Naive B cell (primary cell): ENCODE data around the gene PTHLH. TPM values are rescaled to one million over a fixed set of nuclear protein-coding genes. Genes with fewer than 3 reads are reported as not detected.

Experiments
- ATAC-seq, 2 donors: fragments of 150-1000 bp; cut with Tn5 transposase; 2 replicates each; pipeline ENCODE4 v1.10.0; 2021; ENCODE audit warnings: low read depth in 2 of 2, mild to moderate bottlenecking in 2 of 2, moderate library complexity in 2 of 2
- DNase-seq: peaks from one replicate; pipeline ENCODE4 v3.0.0; 2022
- H3K27ac Mint-ChIP-seq, 6 donors: one replicate each; pipeline ENCODE4 v1.8.0; 2020 to 2022; ENCODE audit warnings: mild to moderate bottlenecking in 6 of 6, mixed read lengths in 6 of 6, moderate library complexity in 5 of 6, inconsistent platforms in 2 of 6
- H3K27me3 Mint-ChIP-seq, 3 donors: one replicate each; pipeline ENCODE4 v1.8.0; 2021 to 2022; ENCODE audit warnings: mixed read lengths in 3 of 3, mild to moderate bottlenecking in 1 of 3
- H3K36me3 Mint-ChIP-seq, 2 donors: one replicate each; pipeline ENCODE4 v1.8.0; 2020 to 2022; ENCODE audit warnings: mixed read lengths in 2 of 2, inconsistent platforms in 1 of 2, mild to moderate bottlenecking in 1 of 2
- H3K4me1 Mint-ChIP-seq, 3 donors: one replicate each; pipeline ENCODE4 v1.8.0; 2020 to 2022; ENCODE audit warnings: mixed read lengths in 3 of 3, inconsistent platforms in 1 of 3, mild to moderate bottlenecking in 1 of 3, moderate library complexity in 1 of 3
- H3K4me3 Mint-ChIP-seq, 8 donors: one replicate each; pipeline ENCODE4 v1.8.0; 2020 to 2022; ENCODE audit warnings: mild to moderate bottlenecking in 8 of 8, mixed read lengths in 8 of 8, moderate library complexity in 8 of 8, inconsistent platforms in 2 of 8
- H3K9me3 Mint-ChIP-seq, 7 donors: one replicate each; pipeline ENCODE4 v1.8.0; 2020 to 2022; ENCODE audit warnings: mixed read lengths in 7 of 7, mild to moderate bottlenecking in 5 of 7, inconsistent platforms in 2 of 7, moderate library complexity in 1 of 7
- polyA plus RNA-seq, 6 donors: library from polyadenylated mRNA; unstranded; fragments of 300-500 nt; fragmentation: Illumina TruSeq; gene quantifications; one replicate each; pipeline ENCODE4 v1.2.3, GENCODE V29; 2021; ENCODE audit warnings: low read depth in 6 of 6

PTHLH gene
- polyA plus RNA-seq, 6 donors from 2014 or later, result not detected

GRCh38 chr12:27952510-27952909 is 20.0 kb downstream of the PTHLH start:
- H3K27me3 Mint-ChIP-seq, result peaks cover 10 to 22% (median 22%) of the 10 kb centered on the region in 3 donors

GRCh38 chr12:27951898-27952297 is 20.6 kb downstream of the PTHLH start:
- H3K27ac Mint-ChIP-seq, result no peak overlapping the region
- peaks cover 7 to 26% (median 16%) of the 10 kb centered on the region in 3 donors for H3K27me3 Mint-ChIP-seq
- no peak overlapping the region for H3K4me3 Mint-ChIP-seq
- no peaks in the 10 kb centered on the region for H3K4me1 Mint-ChIP-seq
- ATAC-seq, result no peak
- no peaks in the 10 kb centered on the region for H3K36me3 Mint-ChIP-seq
- DNase-seq, result no peak
- no peaks in the 10 kb centered on the region for H3K9me3 Mint-ChIP-seq

More at GRCh38 chr12:27952510-27952909, 20.0 kb downstream of the PTHLH start:
- Mint-ChIP-seq H3K4me3 (no peak overlapping the region), H3K4me1 (no peaks in the 10 kb centered on the region), H3K27ac (peak overlapping the region in 1 of 6 donors; percentile 30), H3K36me3 (no peaks in the 10 kb centered on the region), H3K9me3 (no peaks in the 10 kb centered on the region)
- DNase-seq (no peak), ATAC-seq (no peak)

- H3K27me3 Mint-ChIP-seq, result peaks cover 15 to 25% (median 22%) of the 10 kb centered on the region in 3 donors
- no peak overlapping the region for H3K27ac Mint-ChIP-seq
- no peak overlapping the region for H3K4me3 Mint-ChIP-seq
- H3K36me3 Mint-ChIP-seq, result no peaks in the 10 kb centered on the region
- H3K9me3 Mint-ChIP-seq, result no peaks in the 10 kb centered on the region
- no peaks in the 10 kb centered on the region for H3K4me1 Mint-ChIP-seq
- DNase-seq, result no peak
- ATAC-seq, result no peak
Observed at GRCh38 chr12:27946421-27946820, 26.1 kb downstream of the PTHLH start.

- DNase-seq (peak; percentile 38), ATAC-seq (peak; percentile 52 to 68)
- no peaks in the 10 kb centered on the region for H3K4me1 Mint-ChIP-seq
- no peaks in the 10 kb centered on the region for H3K9me3 Mint-ChIP-seq
- peak overlapping the region in 1 of 6 donors; percentile 17 for H3K27ac Mint-ChIP-seq
- H3K4me3 Mint-ChIP-seq, result no peak overlapping the region
- H3K27me3 Mint-ChIP-seq, result peaks cover 12 to 25% (median 14%) of the 10 kb centered on the region in 3 donors
- no peaks in the 10 kb centered on the region for H3K36me3 Mint-ChIP-seq
Observed at GRCh38 chr12:27940756-27941402, 31.7 kb downstream of the PTHLH start.

GRCh38 chr12:27940245-27940644 is 32.3 kb downstream of the PTHLH start:
- DNase-seq (no peak), ATAC-seq (no peak)
- Mint-ChIP-seq H3K27me3 (peaks cover 12 to 25% (median 14%) of the 10 kb centered on the region in 3 donors), H3K4me1 (no peaks in the 10 kb centered on the region), H3K36me3 (no peaks in the 10 kb centered on the region), H3K4me3 (no peak overlapping the region), H3K9me3 (no peaks in the 10 kb centered on the region), H3K27ac (peak overlapping the region in 1 of 6 donors; percentile 17)

- Mint-ChIP-seq H3K4me3 (no peak overlapping the region), H3K27me3 (peaks cover 3 to 13% (median 5%) of the 10 kb centered on the region in 3 donors), H3K4me1 (no peaks in the 10 kb centered on the region), H3K36me3 (no peaks in the 10 kb centered on the region), H3K9me3 (peaks cover 0 to 2% (median 0%) of the 10 kb centered on the region in 7 donors), H3K27ac (no peak overlapping the region)
- ATAC-seq, result no peak
- DNase-seq, result no peak
Observed at GRCh38 chr12:27937768-27938167, 34.8 kb downstream of the PTHLH start.

GRCh38 chr12:27936196-27936595 is 36.3 kb downstream of the PTHLH start:
- Mint-ChIP-seq H3K27me3 (peaks cover 5 to 23% (median 12%) of the 10 kb centered on the region in 3 donors), H3K4me3 (no peak overlapping the region), H3K4me1 (no peaks in the 10 kb centered on the region), H3K9me3 (peaks cover 0 to 4% (median 0%) of the 10 kb centered on the region in 7 donors), H3K36me3 (no peaks in the 10 kb centered on the region), H3K27ac (no peak overlapping the region)
- no peak for ATAC-seq
- no peak for DNase-seq

- H3K36me3 Mint-ChIP-seq, result no peaks in the 10 kb centered on the region
- peaks cover 5 to 42% (median 18%) of the 10 kb centered on the region in 3 donors for H3K27me3 Mint-ChIP-seq
- DNase-seq (no peak), ATAC-seq (no peak)
- H3K9me3 Mint-ChIP-seq, result peaks cover 0 to 4% (median 0%) of the 10 kb centered on the region in 7 donors
- no peak overlapping the region for H3K4me3 Mint-ChIP-seq
- no peaks in the 10 kb centered on the region for H3K4me1 Mint-ChIP-seq
- H3K27ac Mint-ChIP-seq, result no peak overlapping the region
Observed at GRCh38 chr12:27934276-27934675, 38.3 kb downstream of the PTHLH start.

GRCh38 chr12:27931390-27931789 is 41.1 kb downstream of the PTHLH start:
- no peaks in the 10 kb centered on the region for H3K4me1 Mint-ChIP-seq

GRCh38 chr12:27927347-27927746 is 45.2 kb downstream of the PTHLH start:
- DNase-seq (no peak), ATAC-seq (no peak)
- H3K36me3 Mint-ChIP-seq, result no peaks in the 10 kb centered on the region
- no peak overlapping the region for H3K4me3 Mint-ChIP-seq
- H3K27me3 Mint-ChIP-seq, result peaks cover 4 to 48% (median 27%) of the 10 kb centered on the region in 3 donors
- peaks cover 0 to 2% (median 0%) of the 10 kb centered on the region in 7 donors for H3K9me3 Mint-ChIP-seq
- H3K27ac Mint-ChIP-seq, result no peak overlapping the region
- no peaks in the 10 kb centered on the region for H3K4me1 Mint-ChIP-seq

More at GRCh38 chr12:27931390-27931789, 41.1 kb downstream of the PTHLH start:
- H3K4me3 Mint-ChIP-seq, result no peak overlapping the region
- H3K36me3 Mint-ChIP-seq, result no peaks in the 10 kb centered on the region
- H3K27me3 Mint-ChIP-seq, result peaks cover 0 to 43% (median 26%) of the 10 kb centered on the region in 3 donors
- no peak for DNase-seq
- ATAC-seq, result no peak
- no peak overlapping the region for H3K27ac Mint-ChIP-seq
- H3K9me3 Mint-ChIP-seq, result peaks cover 0 to 4% (median 0%) of the 10 kb centered on the region in 7 donors

GRCh38 chr12:27924350-27925135 is 48.0 kb downstream of the PTHLH start:
- Mint-ChIP-seq H3K27me3 (peaks cover 9 to 37% (median 17%) of the 10 kb centered on the region in 3 donors), H3K4me1 (peaks cover 0 to 4% (median 0%) of the 10 kb centered on the region in 3 donors), H3K9me3 (peaks cover 0 to 2% (median 0%) of the 10 kb centered on the region in 7 donors), H3K36me3 (no peaks in the 10 kb centered on the region), H3K4me3 (no peak overlapping the region), H3K27ac (no peak overlapping the region)
- no peak for DNase-seq
- no peak for ATAC-seq

GRCh38 chr12:27922531-27923139 is 49.9 kb downstream of the PTHLH start:
- DNase-seq (no peak), ATAC-seq (no peak)
- H3K27ac Mint-ChIP-seq, result peak overlapping the region in 1 of 6 donors; percentile 6
- H3K9me3 Mint-ChIP-seq, result peaks cover 0 to 2% (median 0%) of the 10 kb centered on the region in 7 donors
- H3K4me3 Mint-ChIP-seq, result no peak overlapping the region
- H3K36me3 Mint-ChIP-seq, result no peaks in the 10 kb centered on the region
- H3K27me3 Mint-ChIP-seq, result peaks cover 13 to 34% (median 21%) of the 10 kb centered on the region in 3 donors
- peaks cover 0 to 4% (median 0%) of the 10 kb centered on the region in 3 donors for H3K4me1 Mint-ChIP-seq

- DNase-seq (no peak), ATAC-seq (no peak)
- Mint-ChIP-seq H3K9me3 (peaks cover 0 to 8% (median 0%) of the 10 kb centered on the region in 7 donors), H3K27ac (peak overlapping the region in 1 of 6 donors; percentile 21), H3K36me3 (no peaks in the 10 kb centered on the region), H3K4me3 (no peak overlapping the region), H3K4me1 (peaks cover 0 to 4% (median 0%) of the 10 kb centered on the region in 3 donors), H3K27me3 (peaks cover 21 to 37% (median 28%) of the 10 kb centered on the region in 3 donors)
Observed at GRCh38 chr12:27919671-27920235, 52.8 kb downstream of the PTHLH start.
